H1 (cell line): Measurements from ENCODE around the gene HAGH. TPM values are rescaled to one million over a fixed set of nuclear protein-coding genes. Genes with fewer than 3 reads are reported as not detected.

ENCODE experiments used
- CTCF ChIA-PET: fragments of 300-600 bp; sonication (Branson Sonifier 250); formaldehyde crosslinking; loops from one replicate; lab custom pipeline; 2021; ENCODE audit not compliant: partially characterized antibody; lab: Charles Lee
- POLR2A ChIA-PET: fragments of 300-600 bp; sonication (Branson Sonifier 250); formaldehyde crosslinking; loops from one replicate; lab custom pipeline; 2021; ENCODE audit warnings: inconsistent platforms; ENCODE audit not compliant: partially characterized antibody; lab: Charles Lee
- DNase-seq, 2 experiments: peaks; one replicate each; pipeline versions ENCODE4 v3.0.0 to v3.0.0-alpha.2; 2010 to 2022; ENCODE audit warnings: low spot score in 2 of 2, low read depth in 1 of 2, mixed read lengths in 1 of 2
- FAIRE-seq: peaks from 2 replicates; lab custom pipeline; 2011; peaks lifted over from hg19 to GRCh38; lab: Jason Lieb, UNC
- H2AFZ ChIP-seq: 2 replicates; pipeline ENCODE4 v1.8.1; 2012; ENCODE audit warnings: low read length, inconsistent platforms
- H2AK5ac ChIP-seq: 2 replicates; pipeline ENCODE4 v1.6.1; 2013; ENCODE audit warnings: low read depth, low read length
- H2BK120ac ChIP-seq: replicated peaks from 2 replicates; pipeline ENCODE3; 2013; ENCODE audit warnings: low read depth, low read length, inconsistent platforms
- H2BK12ac ChIP-seq: 2 replicates; pipeline ENCODE4 v1.6.1; 2013; ENCODE audit warnings: low read depth, low read length
- H2BK15ac ChIP-seq: 2 replicates; pipeline ENCODE4 v1.6.1; 2013; ENCODE audit warnings: low read length
- H2BK20ac ChIP-seq: 2 replicates; pipeline ENCODE4 v1.6.1; 2013; ENCODE audit warnings: low read length
- H2BK5ac ChIP-seq: 2 replicates; pipeline ENCODE4 v1.6.1; 2013; ENCODE audit warnings: low read depth, low read length
- H3K14ac ChIP-seq: 2 replicates; pipeline ENCODE4 v1.6.1; 2013; ENCODE audit warnings: inconsistent platforms; ENCODE audit not compliant: insufficient read length
- H3K18ac ChIP-seq: 2 replicates; pipeline ENCODE4 v1.6.1; 2013; ENCODE audit warnings: low read length; ENCODE audit errors: extremely low read depth
- H3K23ac ChIP-seq: 2 replicates; pipeline ENCODE4 v1.6.1; 2013; ENCODE audit warnings: inconsistent platforms; ENCODE audit not compliant: insufficient read length
- H3K23me2 ChIP-seq: 2 replicates; pipeline ENCODE4 v1.6.1; 2013; ENCODE audit warnings: low read depth, low read length
- H3K27ac ChIP-seq: 2 replicates; pipeline ENCODE4 v1.6.1; 2011; ENCODE audit warnings: low read depth, low read length, inconsistent platforms
- H3K27me3 ChIP-seq, 4 experiments: replicated peaks in 1 of 4; 1 replicate in 1 of 4; 2 replicates in 3 of 4; pipeline versions ENCODE4 v1.6.1 to v1.8.1; 2011 to 2013; ENCODE audit warnings: low read length in 3 of 4, mild to moderate bottlenecking in 3 of 4, inconsistent platforms in 2 of 4, mixed read lengths in 2 of 4, moderate library complexity in 1 of 4; ENCODE audit not compliant: control insufficient read depth in 3 of 4, insufficient read depth in 3 of 4; ENCODE audit errors: extremely low read depth in 1 of 4
- H3K36me3 ChIP-seq, 4 experiments: 2 replicates each; pipeline versions ENCODE4 v1.6.1 to v1.8.1; 2011 to 2013; ENCODE audit warnings: mild to moderate bottlenecking in 4 of 4, low read length in 3 of 4, moderate library complexity in 2 of 4, control low read depth in 1 of 4, inconsistent platforms in 1 of 4; ENCODE audit not compliant: insufficient read depth in 4 of 4, control insufficient read depth in 2 of 4
- H3K4ac ChIP-seq: replicated peaks from 2 replicates; pipeline ENCODE3; 2013; ENCODE audit warnings: low read length, low read depth, mixed read lengths, inconsistent platforms; ENCODE audit not compliant: insufficient read length
- H3K4me1 ChIP-seq, 4 experiments: replicated peaks in 1 of 4; 1 replicate in 1 of 4; 2 replicates in 3 of 4; pipeline versions ENCODE4 v1.6.1 to v1.8.1; 2011 to 2013; ENCODE audit warnings: low read length in 3 of 4, inconsistent platforms in 2 of 4, mixed read lengths in 1 of 4; ENCODE audit not compliant: insufficient read depth in 4 of 4, control insufficient read depth in 3 of 4
- H3K4me2 ChIP-seq, 2 experiments: 2 replicates each; pipeline versions ENCODE4 v1.6.1 to v1.8.1; 2011 to 2013; ENCODE audit warnings: low read depth in 2 of 2, low read length in 2 of 2, control low read depth in 1 of 2, inconsistent platforms in 1 of 2, mild to moderate bottlenecking in 1 of 2; ENCODE audit not compliant: insufficient read depth in 1 of 2
- H3K4me3 ChIP-seq, 4 experiments: fragments of 200-600, 300-600 bp in 1 of 4; sonication (generic), shearing (Covaris generic), sonication (Bioruptor Twin) in 1 of 4; 2 replicates each; pipeline versions ENCODE4 v1.5.1 to v1.8.1; 2011 to 2016; ENCODE audit warnings: low read length in 4 of 4, low read depth in 3 of 4, control low read depth in 2 of 4, inconsistent platforms in 2 of 4, mild to moderate bottlenecking in 2 of 4, mixed read lengths in 1 of 4, moderate library complexity in 1 of 4; ENCODE audit not compliant: insufficient read depth in 2 of 4; ENCODE audit errors: extremely low read depth in 1 of 4
- H3K56ac ChIP-seq: replicated peaks from 2 replicates; pipeline ENCODE3; 2013; ENCODE audit warnings: low read depth, mild to moderate bottlenecking, mixed read lengths, low read length, inconsistent platforms; ENCODE audit not compliant: insufficient read length
- H3K79me1 ChIP-seq: 2 replicates; pipeline ENCODE4 v1.6.1; 2013; ENCODE audit warnings: low read depth, low read length, control low read depth
- H3K79me2 ChIP-seq, 2 experiments: 2 replicates each; pipeline versions ENCODE4 v1.6.1 to v1.8.1; 2012 to 2013; ENCODE audit warnings: low read length in 2 of 2, mild to moderate bottlenecking in 2 of 2, inconsistent platforms in 1 of 2; ENCODE audit not compliant: insufficient read depth in 2 of 2, control insufficient read depth in 1 of 2
- H3K9ac ChIP-seq, 4 experiments: replicated peaks in 1 of 4; 1 replicate in 1 of 4; 2 replicates in 3 of 4; pipeline versions ENCODE4 v1.6.1 to v1.8.1; 2011 to 2013; ENCODE audit warnings: low read depth in 3 of 4, low read length in 3 of 4, control low read depth in 2 of 4, mild to moderate bottlenecking in 2 of 4, moderate library complexity in 2 of 4, inconsistent platforms in 1 of 4; ENCODE audit errors: extremely low read depth in 1 of 4
- H3K9me3 ChIP-seq, 2 experiments: 2 replicates each; pipeline versions ENCODE4 v1.6.1 to v1.8.1; 2012 to 2013; ENCODE audit warnings: mild to moderate bottlenecking in 2 of 2, moderate library complexity in 2 of 2, control low read depth in 1 of 2, inconsistent platforms in 1 of 2, low read depth in 1 of 2, low read length in 1 of 2, mixed read lengths in 1 of 2; ENCODE audit not compliant: insufficient read depth in 2 of 2
- H4K20me1 ChIP-seq, 2 experiments: replicated peaks in 1 of 2; 2 replicates each; pipeline versions ENCODE3 to v1.8.1; 2011 to 2013; ENCODE audit warnings: inconsistent platforms in 2 of 2, low read length in 2 of 2, mild to moderate bottlenecking in 1 of 2; ENCODE audit not compliant: insufficient read depth in 2 of 2, control insufficient read depth in 1 of 2
- H4K5ac ChIP-seq: 2 replicates; pipeline ENCODE4 v1.6.1; 2013; ENCODE audit warnings: low read length, low read depth, mixed read lengths, inconsistent platforms; ENCODE audit not compliant: insufficient read length
- H4K8ac ChIP-seq: 2 replicates; pipeline ENCODE4 v1.8.0; 2013; ENCODE audit warnings: mild to moderate bottlenecking, moderate library complexity, low read length, inconsistent platforms; ENCODE audit not compliant: insufficient read depth; ENCODE audit errors: extremely low read depth
- H4K91ac ChIP-seq: replicated peaks from 2 replicates; pipeline ENCODE3; 2013; ENCODE audit warnings: low read length, mixed read lengths, inconsistent platforms; ENCODE audit not compliant: insufficient read length
- CBX8 ChIP-seq: fragments of 300-800, 300-1000 bp; sonication (generic); IDR thresholded peaks from 2 replicates; pipeline ENCODE4 v1.7.1; 2016; ENCODE audit warnings: low read depth, low read length, borderline replicate concordance
- CEBPB ChIP-seq: IDR thresholded peaks from 2 replicates; pipeline ENCODE4 v1.6.1; 2012; ENCODE audit warnings: low read depth, low read length
- CTBP2 ChIP-seq: IDR thresholded peaks from 2 replicates; pipeline ENCODE4 v1.7.0; 2011; ENCODE audit warnings: borderline replicate concordance, mild to moderate bottlenecking, moderate library complexity, mixed read lengths, low read length; ENCODE audit not compliant: insufficient read depth, insufficient read length
- EP300 ChIP-seq, 2 experiments: IDR thresholded peaks; 1 replicate in 1 of 2; 2 replicates in 1 of 2; pipeline ENCODE4 v1.6.1; 2011 to 2012; ENCODE audit warnings: low read depth in 2 of 2, low read length in 2 of 2, mild to moderate bottlenecking in 2 of 2, borderline replicate concordance in 1 of 2, inconsistent platforms in 1 of 2, moderate library complexity in 1 of 2
- FOSL1 ChIP-seq: IDR thresholded peaks from 2 replicates; pipeline ENCODE4 v1.6.1; 2011; ENCODE audit warnings: mild to moderate bottlenecking, low read depth, low read length, moderate library complexity; ENCODE audit not compliant: insufficient read depth
- GTF2F1 ChIP-seq: IDR thresholded peaks from 2 replicates; pipeline ENCODE4 v1.6.1; 2012; ENCODE audit warnings: low read depth, low read length, improper control_type of control experiment, borderline replicate concordance
- HDAC6 ChIP-seq: IDR thresholded peaks from one replicate; pipeline ENCODE4 v1.7.1; 2012; ENCODE audit warnings: low read depth, mild to moderate bottlenecking, inconsistent platforms, low read length, moderate library complexity
- KDM1A ChIP-seq: fragments of 200-600, 300-600 bp; sonication (generic); IDR thresholded peaks from 2 replicates; pipeline ENCODE4 v1.7.1; 2016; ENCODE audit warnings: mild to moderate bottlenecking, low read length, borderline replicate concordance
- RBBP5 ChIP-seq: IDR thresholded peaks from 2 replicates; pipeline ENCODE4 v1.7.1; 2012; ENCODE audit warnings: low read depth, mild to moderate bottlenecking, inconsistent platforms, low read length, moderate library complexity, borderline replicate concordance
- SIRT6 ChIP-seq: IDR thresholded peaks from one replicate; pipeline ENCODE4 v1.7.1; 2012; ENCODE audit warnings: low read length, inconsistent platforms
- SIX5 ChIP-seq: IDR thresholded peaks from 2 replicates; pipeline ENCODE4 v1.6.1; 2011; ENCODE audit warnings: mild to moderate bottlenecking, low read depth, low read length
- SP2 ChIP-seq: IDR thresholded peaks from 2 replicates; pipeline ENCODE4 v1.6.1; 2012; ENCODE audit warnings: mild to moderate bottlenecking, low read length, inconsistent platforms
- ZNF274 ChIP-seq: IDR thresholded peaks from 2 replicates; pipeline ENCODE4 v1.7.0; 2012; ENCODE audit warnings: low read length, borderline replicate concordance; ENCODE audit errors: extremely low read depth
- WGBS, 2 experiments: shearing (Covaris generic) in 1 of 2; methylation state at CpG; one replicate each; pipeline versions ENCODE4 v1.1.6 to v1.1.7; 2013 to 2015; ENCODE audit warnings: low lambda C conversion rate in 2 of 2, mixed read lengths in 2 of 2, inconsistent platforms in 1 of 2, low coverage in 1 of 2, missing lambda C conversion rate in 1 of 2; ENCODE audit not compliant: insufficient replicate concordance in 2 of 2, insufficient coverage in 1 of 2, insufficient read length in 1 of 2; ENCODE audit errors: extremely low coverage in 1 of 2, missing lambda C conversion rate in 1 of 2; 5-methylcytosine and 5-hydroxymethylcytosine counted together
- polyA plus RNA-seq, 7 experiments: library from polyadenylated mRNA; depleted of rRNA in 3 of 7; stranded (reverse) in 5 of 7; unstranded in 2 of 7; fragments of >200 nt in 5 of 7; fragments of 200-250 nt in 2 of 7; gene quantifications; 1 replicate in 5 of 7; 2 replicates in 1 of 7; 4 replicates in 1 of 7; pipeline versions ENCODE4 v1.2.1 to v1.2.3, GENCODE V29; 2011 to 2013; ENCODE audit warnings: missing spikeins in 2 of 7, mixed read lengths in 2 of 7
- total RNA-seq: library from RNA; stranded (reverse); fragmentation: NEBNext Ultra II Directional; extraction: Animal tissue kit (Norgen Biotek cat#: 25700); gene quantifications from 2 replicates; pipeline ENCODE4 v1.2.1, GENCODE V29; 2021
- TF ChIP-seq, protein P1 (sequence below): IDR thresholded peaks from 2 replicates; pipeline ENCODE4 v1.6.1; 2012; ENCODE audit warnings: inconsistent platforms

The HAGH gene
- total and polyA plus RNA-seq, 2 of the 8 experiments (the other 6 are each of a cell fraction or from before 2014, with no cell fraction given), result 28.7 to 40.6 TPM

DNA sequence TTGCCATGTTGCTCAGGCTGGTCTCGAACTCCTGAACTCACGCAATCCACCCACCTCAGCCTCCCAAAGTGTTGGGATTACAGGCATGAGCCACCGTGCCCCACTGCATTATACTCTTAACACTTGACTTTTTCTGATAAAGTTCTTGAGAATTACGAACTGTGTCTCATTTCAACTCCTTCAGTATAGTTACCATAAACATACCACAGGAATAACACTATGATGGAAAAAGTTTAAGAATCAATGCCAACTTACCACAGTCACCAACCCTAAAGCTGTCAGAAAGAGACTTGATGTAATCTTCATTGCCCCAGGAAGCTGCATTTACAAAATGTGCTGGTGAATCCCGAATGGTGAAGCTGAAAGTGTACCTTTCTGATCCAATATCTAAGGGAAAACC is 35.1 kb upstream of the HAGH start:
- Histone ChIP-seq H3K18ac (no peak overlapping the region), H3K27me3 (peaks cover 0 to 6% (median 2%) of the 10 kb centered on the region in 4 experiments; a peak in 6 of 7 replicates), H3K23ac (no peak overlapping the region), H2BK20ac (no peak overlapping the region), H4K91ac (no peak overlapping the region), H3K14ac (no peak overlapping the region), H4K20me1 (no peaks in the 10 kb centered on the region), H2BK12ac (no peak overlapping the region), H2BK5ac (no peak overlapping the region), H3K79me2 (no peaks in the 10 kb centered on the region), H3K4ac (no peak overlapping the region), H3K9me3 (no peaks in the 10 kb centered on the region), H3K4me3 (no peak overlapping the region), H3K79me1 (no peaks in the 10 kb centered on the region), H3K36me3 (no peaks in the 10 kb centered on the region), H2AK5ac (no peak overlapping the region), H2BK15ac (no peak overlapping the region), H4K8ac (no peak overlapping the region), H3K9ac (no peak overlapping the region), H2BK120ac (no peak overlapping the region), H3K56ac (no peak overlapping the region), H3K4me2 (no peak overlapping the region), H3K27ac (no peak overlapping the region), H3K4me1 (no peaks in the 10 kb centered on the region), H3K23me2 (no peaks in the 10 kb centered on the region), H4K5ac (no peak overlapping the region), H2AFZ (no peak overlapping the region)
- ChIA-PET CTCF (interaction anchor here (0.7 to 6.6 kb wide), 11 partner anchors 9 to 126 kb away, joined by 3 to 75 read pairs (median 4); no protein-coding TSS in a partner anchor), POLR2A (interaction anchor here (1.2 kb wide), 1 partner anchor 103 kb away, joined by 3 read pairs; the partner anchor contains the start of gene RPS2)
- FAIRE-seq, result no peak
- DNase-seq, result no peak
- WGBS, 2 experiments, result 83% methylated on average over 5 of the region's 5 CpGs; no CpG with 5 or more reads in 1 of the 2 experiments
- TF ChIP-seq SIX5, result no peak
- no peak for TF ChIP-seq EP300 (IDR thresholded peaks at IDR 0.05; ENCODE audit: borderline replicate concordance in 1 of 2, low read depth in 2 of 2, low read length in 2 of 2)
- TF ChIP-seq SP2, result no peak
- no peak for TF ChIP-seq FOSL1
- TF ChIP-seq SIRT6, result no peak
- no peak for TF ChIP-seq GTF2F1
- TF ChIP-seq, protein P1, sequence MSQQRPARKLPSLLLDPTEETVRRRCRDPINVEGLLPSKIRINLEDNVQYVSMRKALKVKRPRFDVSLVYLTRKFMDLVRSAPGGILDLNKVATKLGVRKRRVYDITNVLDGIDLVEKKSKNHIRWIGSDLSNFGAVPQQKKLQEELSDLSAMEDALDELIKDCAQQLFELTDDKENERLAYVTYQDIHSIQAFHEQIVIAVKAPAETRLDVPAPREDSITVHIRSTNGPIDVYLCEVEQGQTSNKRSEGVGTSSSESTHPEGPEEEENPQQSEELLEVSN, result no peak
- TF ChIP-seq CEBPB, result no peak
- TF ChIP-seq RBBP5, result no peak
- no peak for TF ChIP-seq HDAC6
- no peak for TF ChIP-seq CBX8
- TF ChIP-seq KDM1A, result no peak
- TF ChIP-seq ZNF274, result no peak
- TF ChIP-seq CTBP2, result no peak
